ENCODE measurements around the gene CKAP2L. TPM values are rescaled to one million over a fixed set of nuclear protein-coding genes. Genes with fewer than 3 reads are reported as not detected.

Gene CKAP2L
- total RNA-seq, 3 donors from 2014 or later (not counting 1 experiment from before 2014, with no cell fraction given), result 1.2 to 3.4 (median 1.2) TPM

DNA sequence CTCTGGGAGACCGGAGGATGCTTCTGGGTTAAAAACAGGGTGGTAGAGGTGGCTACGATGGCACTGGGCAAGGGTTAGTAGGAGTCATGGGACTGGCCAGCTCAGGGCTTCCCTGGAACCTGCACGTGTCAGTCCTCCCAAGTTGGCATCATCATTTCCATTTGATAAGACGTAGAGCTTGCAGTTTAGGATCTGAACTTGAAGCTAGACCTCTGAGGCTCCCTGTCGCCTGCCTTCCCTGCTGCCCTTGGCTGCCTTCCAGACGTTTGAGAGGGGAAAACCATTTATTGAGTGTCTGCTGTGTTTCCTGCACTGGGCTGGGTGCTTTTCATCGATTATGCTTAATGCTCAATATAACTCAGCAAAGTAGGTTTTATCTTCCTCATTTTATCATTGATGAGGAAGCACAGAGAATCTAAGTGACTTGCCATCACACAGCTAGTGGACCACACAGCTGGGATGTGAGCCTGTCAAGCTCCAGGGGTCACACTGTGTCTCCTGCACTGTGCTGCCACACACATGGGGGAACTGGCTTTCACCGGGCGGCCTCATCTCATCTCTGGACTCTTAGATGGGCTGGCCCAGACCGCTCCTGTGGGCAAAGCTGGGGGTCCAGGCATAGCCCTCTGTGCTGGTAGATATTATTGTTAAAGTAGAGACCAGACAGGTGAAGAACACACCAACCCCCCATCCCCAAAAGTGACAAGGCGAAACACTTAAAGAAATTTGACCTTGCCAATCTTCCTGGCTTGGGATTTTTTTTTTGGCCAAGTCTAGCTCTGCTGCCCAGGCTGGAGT, 35.8 kb downstream of the CKAP2L start:
- peaks cover 9 to 21% of the 10 kb centered on the region in 2 donors for H3K4me1 Mint-ChIP-seq
- TF ChIP-seq, protein P1, sequence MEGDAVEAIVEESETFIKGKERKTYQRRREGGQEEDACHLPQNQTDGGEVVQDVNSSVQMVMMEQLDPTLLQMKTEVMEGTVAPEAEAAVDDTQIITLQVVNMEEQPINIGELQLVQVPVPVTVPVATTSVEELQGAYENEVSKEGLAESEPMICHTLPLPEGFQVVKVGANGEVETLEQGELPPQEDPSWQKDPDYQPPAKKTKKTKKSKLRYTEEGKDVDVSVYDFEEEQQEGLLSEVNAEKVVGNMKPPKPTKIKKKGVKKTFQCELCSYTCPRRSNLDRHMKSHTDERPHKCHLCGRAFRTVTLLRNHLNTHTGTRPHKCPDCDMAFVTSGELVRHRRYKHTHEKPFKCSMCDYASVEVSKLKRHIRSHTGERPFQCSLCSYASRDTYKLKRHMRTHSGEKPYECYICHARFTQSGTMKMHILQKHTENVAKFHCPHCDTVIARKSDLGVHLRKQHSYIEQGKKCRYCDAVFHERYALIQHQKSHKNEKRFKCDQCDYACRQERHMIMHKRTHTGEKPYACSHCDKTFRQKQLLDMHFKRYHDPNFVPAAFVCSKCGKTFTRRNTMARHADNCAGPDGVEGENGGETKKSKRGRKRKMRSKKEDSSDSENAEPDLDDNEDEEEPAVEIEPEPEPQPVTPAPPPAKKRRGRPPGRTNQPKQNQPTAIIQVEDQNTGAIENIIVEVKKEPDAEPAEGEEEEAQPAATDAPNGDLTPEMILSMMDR (IDR thresholded peaks at IDR 0.05), result no peak
- Histone ChIP-seq H3K4me3 (ENCODE audit: low read length) (no peak overlapping the region), H3K27me3 (ENCODE audit: control insufficient read depth, insufficient read depth, low read length) (no peaks in the 10 kb centered on the region), H3K36me3 (ENCODE audit: control insufficient read depth, insufficient read depth, low read length) (no peaks in the 10 kb centered on the region), H3K9me3 (ENCODE audit: control insufficient read depth, insufficient read depth, low read length) (no peaks in the 10 kb centered on the region), H3K27ac (ENCODE audit: low read length) (no peak overlapping the region), H3K4me1 (ENCODE audit: control insufficient read depth, insufficient read depth, low read length) (peaks cover 18% of the 10 kb centered on the region)
- no peaks in the 10 kb centered on the region for H3K36me3 Mint-ChIP-seq
- H3K9me3 Mint-ChIP-seq, result no peaks in the 10 kb centered on the region
- no peak overlapping the region for H3K27ac Mint-ChIP-seq
- no peak for DNase-seq
- no peak overlapping the region for H3K4me3 Mint-ChIP-seq
- no peak for ATAC-seq
- intact Hi-C loops (cut with micrococcal nuclease), result no loop called here
- 52% methylated on average over 10 of the region's 11 CpGs for WGBS (ENCODE audit: insufficient coverage)
- H3K27me3 Mint-ChIP-seq (ENCODE audit: low read depth in 2 of 2), result no peaks in the 10 kb centered on the region

DNA sequence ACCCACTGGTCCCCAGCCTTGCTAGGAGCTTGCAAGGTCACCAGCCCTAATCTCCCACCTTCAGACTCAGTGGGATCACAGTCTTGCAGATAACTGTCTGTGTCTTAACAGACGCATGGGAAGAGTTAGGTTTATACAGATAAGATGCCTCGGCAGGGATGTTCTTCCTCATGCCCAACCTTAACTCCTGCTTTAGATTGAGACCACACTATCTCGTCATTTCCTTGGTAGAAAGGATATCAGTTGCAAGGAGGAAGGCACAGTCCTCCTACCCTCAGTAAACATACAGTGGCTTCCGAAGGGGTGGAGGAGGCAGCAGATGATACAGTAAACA, 36.4 kb downstream of the CKAP2L start:
- no peak overlapping the region for H3K4me3 Mint-ChIP-seq
- H3K27me3 Mint-ChIP-seq (ENCODE audit: low read depth in 2 of 2), result no peaks in the 10 kb centered on the region
- peaks cover 18% of the 10 kb centered on the region for H3K4me1 ChIP-seq (ENCODE audit: control insufficient read depth, insufficient read depth, low read length)
- WGBS (ENCODE audit: insufficient coverage), result 70% methylated on average over 3 of the region's 4 CpGs
- H3K36me3 Mint-ChIP-seq, result no peaks in the 10 kb centered on the region
- no peak overlapping the region for H3K4me3 ChIP-seq (ENCODE audit: low read length)
- intact Hi-C loops (cut with micrococcal nuclease), result no loop called here
- no peaks in the 10 kb centered on the region for H3K27me3 ChIP-seq (ENCODE audit: control insufficient read depth, insufficient read depth, low read length)
- ATAC-seq, result no peak
- H3K27ac Mint-ChIP-seq, result no peak overlapping the region
- DNase-seq, result no peak
- H3K9me3 ChIP-seq (ENCODE audit: control insufficient read depth, insufficient read depth, low read length), result no peaks in the 10 kb centered on the region
- H3K27ac ChIP-seq (ENCODE audit: low read length), result no peak overlapping the region
- TF ChIP-seq, protein P1 (IDR thresholded peaks at IDR 0.05), result no peak
- H3K9me3 Mint-ChIP-seq, result no peaks in the 10 kb centered on the region
- peaks cover 9 to 21% of the 10 kb centered on the region in 2 donors for H3K4me1 Mint-ChIP-seq
- no peaks in the 10 kb centered on the region for H3K36me3 ChIP-seq (ENCODE audit: control insufficient read depth, insufficient read depth, low read length)

DNA sequence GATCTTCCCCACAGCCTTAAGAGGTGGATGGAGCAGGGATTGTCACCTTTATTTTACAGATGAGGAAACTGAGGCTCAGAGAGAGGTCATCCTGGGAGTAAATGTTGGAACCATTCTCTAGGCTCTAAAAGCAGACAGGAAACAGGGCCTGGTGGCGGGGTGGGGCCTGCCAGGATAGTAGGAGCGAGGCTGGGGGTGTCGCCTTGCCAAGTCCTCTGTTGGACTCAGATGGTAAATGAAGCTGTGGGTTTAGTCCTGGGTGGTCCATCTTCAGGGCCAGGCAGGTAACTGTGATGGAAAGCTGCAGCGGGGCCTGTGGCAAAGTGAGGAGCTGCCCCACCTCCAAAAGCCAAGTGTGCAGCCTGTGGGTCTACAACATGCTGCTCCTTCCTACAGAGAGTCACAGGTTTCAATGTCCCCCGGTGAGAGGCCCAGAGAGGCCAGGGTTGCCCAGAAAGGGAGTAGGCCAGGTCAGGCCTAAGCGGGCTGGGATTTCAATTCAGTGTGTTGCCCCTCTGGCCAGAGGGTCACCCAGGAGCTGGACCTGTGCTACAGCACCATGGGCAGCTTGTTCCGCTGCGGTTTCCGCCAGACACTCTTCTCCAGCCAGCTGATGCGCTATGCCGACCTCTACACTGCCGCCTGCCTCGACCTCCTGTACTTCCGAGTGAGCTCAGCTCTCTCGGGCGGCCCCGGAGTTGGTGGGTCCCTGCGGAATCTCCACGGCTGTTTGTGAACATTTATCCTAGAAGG, 37.0 kb downstream of the CKAP2L start:
- ATAC-seq (no peak), DNase-seq (no peak)
- Mint-ChIP-seq H3K27ac (no peak overlapping the region), H3K4me3 (no peak overlapping the region), H3K36me3 (no peaks in the 10 kb centered on the region), H3K4me1 (peaks cover 9 to 21% of the 10 kb centered on the region in 2 donors), H3K27me3 (ENCODE audit: low read depth in 2 of 2) (no peaks in the 10 kb centered on the region), H3K9me3 (no peaks in the 10 kb centered on the region)
- Histone ChIP-seq H3K4me1 (ENCODE audit: control insufficient read depth, insufficient read depth, low read length) (peaks cover 18% of the 10 kb centered on the region), H3K4me3 (ENCODE audit: low read length) (no peak overlapping the region), H3K27ac (ENCODE audit: low read length) (no peak overlapping the region), H3K9me3 (ENCODE audit: control insufficient read depth, insufficient read depth, low read length) (no peaks in the 10 kb centered on the region), H3K27me3 (ENCODE audit: control insufficient read depth, insufficient read depth, low read length) (no peaks in the 10 kb centered on the region), H3K36me3 (ENCODE audit: control insufficient read depth, insufficient read depth, low read length) (no peaks in the 10 kb centered on the region)
- intact Hi-C loops (cut with micrococcal nuclease), result no loop called here
- 92% methylated on average over 19 of the region's 19 CpGs for WGBS (ENCODE audit: insufficient coverage)
- TF ChIP-seq, protein P1 (IDR thresholded peaks at IDR 0.05), result no peak

Measured in natural killer cell (primary cell).